RPMI7951 (cell line): Measurements from ENCODE around the gene EXD2. TPM values are rescaled to one million over a fixed set of nuclear protein-coding genes. Genes with fewer than 3 reads are reported as not detected.
A peak's percentile ranks its signal among the peaks of the same experiment; 100 is the strongest.
"Not testable (repeated sequence)": the region's sequence is repeated elsewhere in the genome, so short reads cannot be mapped to it uniquely, and the experiment has no call there.

Experiments used
- DNase-seq: peaks from one replicate; pipeline ENCODE4 v3.0.0-alpha.2; 2012; ENCODE audit warnings: low read depth
- total RNA-seq: library from RNA; depleted of rRNA; stranded (reverse); fragments of >200 nt; shearing (Covaris generic); gene quantifications from 2 replicates; pipeline ENCODE4 v1.2.3, GENCODE V29; 2014; rRNA removed

The EXD2 gene
- total RNA-seq, 1 experiment from 2014 or later = 15.6 TPM

DNA sequence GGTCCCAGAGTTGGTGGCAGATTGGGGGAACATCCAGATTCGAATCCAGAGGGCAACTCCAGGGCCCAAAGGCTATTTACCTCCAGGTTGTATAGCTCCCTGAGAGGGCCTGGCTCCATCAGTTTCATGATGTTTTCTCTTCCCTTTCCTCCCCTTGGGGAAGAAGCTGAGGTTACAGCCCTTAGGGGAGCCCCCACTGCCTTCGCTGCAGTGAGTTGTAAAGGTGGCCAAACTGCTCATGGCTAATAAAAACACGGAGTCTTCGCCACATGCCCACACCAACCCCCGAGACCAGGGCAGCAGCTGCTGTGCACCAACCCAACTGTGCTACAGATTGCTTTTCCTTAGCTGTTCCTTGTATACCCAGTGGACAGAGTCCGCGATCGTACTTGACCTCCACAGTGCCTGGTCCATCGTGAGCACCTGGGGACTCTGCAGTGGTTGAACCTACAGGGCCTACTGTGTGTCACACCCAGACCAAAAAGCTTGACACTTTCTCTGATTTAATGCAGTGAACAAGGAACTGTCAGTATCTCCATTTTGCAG is 89.5 kb downstream of the EXD2 start:
- no peak for DNase-seq

DNA sequence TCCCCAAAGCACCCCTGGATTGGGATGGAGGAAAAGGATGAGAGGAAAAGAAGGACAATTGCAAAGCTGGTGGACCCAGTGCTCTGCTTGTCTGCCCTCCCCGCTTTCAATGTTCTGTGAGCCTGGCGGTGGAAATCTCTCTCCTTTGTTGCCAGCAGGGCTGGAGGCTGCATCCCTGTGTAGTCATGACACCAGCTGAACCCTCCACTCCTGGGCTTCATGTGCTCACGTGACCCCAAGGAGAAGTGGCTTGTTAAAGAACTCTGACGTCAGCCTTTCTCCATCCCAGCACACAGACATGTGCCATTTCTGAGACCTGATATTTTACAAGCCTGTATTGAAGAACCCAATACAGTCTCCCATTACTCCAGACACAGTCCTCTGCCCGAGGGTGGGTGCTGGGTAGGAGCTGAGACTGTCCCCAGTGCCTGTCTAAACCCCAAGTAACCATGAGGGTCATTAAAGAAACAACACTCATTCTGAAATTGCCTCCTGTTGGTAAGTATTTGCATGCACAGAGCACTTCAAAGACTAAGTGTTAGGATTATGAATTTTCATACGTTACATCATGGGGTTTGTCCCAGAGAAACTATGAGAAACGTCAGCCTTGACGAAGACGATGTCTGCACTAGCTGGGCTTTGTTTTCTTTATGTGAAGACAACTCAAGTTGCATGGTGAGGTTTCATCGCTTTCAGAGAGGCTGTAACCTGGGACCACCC is 90.3 kb downstream of the EXD2 start:
- DNase-seq = peak; percentile 26

GRCh38 chr14:69282448-69282847 is 91.2 kb downstream of the EXD2 start:
- no peak for DNase-seq

GRCh38 chr14:69284170-69284569 is 92.9 kb downstream of the EXD2 start:
- no peak for DNase-seq

DNA sequence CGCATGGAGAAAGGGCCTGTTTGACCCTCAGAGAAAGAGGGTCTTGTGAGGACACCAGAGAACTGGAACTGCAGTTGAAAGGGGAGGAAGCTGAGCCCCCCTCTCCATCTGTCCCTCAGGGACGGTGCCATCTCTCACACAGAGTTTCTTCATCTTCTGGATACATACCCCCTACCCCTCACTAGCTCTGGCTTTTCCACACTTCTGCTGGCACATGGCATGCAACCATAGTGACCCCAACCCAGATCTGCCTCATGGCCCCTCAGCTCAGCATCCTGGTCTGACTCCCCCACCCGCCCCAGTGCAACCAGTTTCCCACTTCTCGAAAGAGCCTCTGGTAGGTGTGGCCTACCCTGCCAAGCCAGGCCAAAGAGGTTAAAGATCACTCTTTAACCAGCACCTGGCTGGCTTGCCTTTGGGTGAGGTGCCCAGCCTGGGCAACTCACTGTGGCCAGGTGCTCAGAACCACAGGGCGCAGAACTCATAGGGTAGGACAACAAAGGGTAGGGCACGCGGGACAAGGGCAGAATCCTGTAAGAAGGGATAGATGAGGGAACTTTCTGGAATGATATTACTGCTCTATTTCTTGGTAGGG is 94.5 kb downstream of the EXD2 start:
- no peak for DNase-seq

GRCh38 chr14:69287098-69288010 is 96.1 kb downstream of the EXD2 start:
- DNase-seq = no peak

DNA sequence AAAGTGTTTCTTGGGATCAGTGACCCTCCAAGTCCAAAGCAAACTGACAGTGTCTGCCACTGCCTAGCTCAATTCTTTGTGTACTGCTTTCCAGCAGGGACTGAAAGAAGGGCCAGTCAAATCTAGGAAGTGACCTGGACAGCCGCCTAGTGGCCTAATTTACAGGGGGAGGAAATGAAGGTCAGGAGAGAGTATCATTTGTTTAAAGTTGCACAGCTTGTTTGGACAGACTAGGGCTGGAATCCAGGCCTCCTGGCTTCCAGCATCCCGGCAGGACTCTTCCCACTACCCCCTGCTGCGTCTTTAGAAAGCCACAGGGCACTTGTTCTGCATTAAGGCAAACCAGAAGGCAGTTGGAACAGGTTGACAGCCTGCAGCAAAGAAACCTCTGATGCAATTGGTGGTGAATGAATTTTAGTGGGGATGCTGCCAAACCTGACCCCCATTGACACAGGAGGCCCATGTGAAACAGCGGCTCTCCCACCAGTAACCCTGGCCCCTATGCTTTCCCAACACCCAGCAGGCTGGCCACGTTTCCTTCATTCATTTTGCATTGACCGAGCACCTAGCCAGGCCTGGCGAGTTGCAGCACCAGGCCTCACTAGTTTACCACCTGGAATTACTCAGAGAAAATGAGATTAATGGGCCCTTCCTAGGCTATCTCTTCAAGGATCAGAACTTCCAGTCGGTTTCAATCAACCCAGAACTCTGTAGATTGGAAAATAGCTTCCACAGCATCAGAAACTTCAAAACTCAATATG is 96.9 kb downstream of the EXD2 start:
- peak; percentile 35 for DNase-seq

GRCh38 chr14:69288956-69289705 is 97.8 kb downstream of the EXD2 start:
- no peak for DNase-seq

DNA sequence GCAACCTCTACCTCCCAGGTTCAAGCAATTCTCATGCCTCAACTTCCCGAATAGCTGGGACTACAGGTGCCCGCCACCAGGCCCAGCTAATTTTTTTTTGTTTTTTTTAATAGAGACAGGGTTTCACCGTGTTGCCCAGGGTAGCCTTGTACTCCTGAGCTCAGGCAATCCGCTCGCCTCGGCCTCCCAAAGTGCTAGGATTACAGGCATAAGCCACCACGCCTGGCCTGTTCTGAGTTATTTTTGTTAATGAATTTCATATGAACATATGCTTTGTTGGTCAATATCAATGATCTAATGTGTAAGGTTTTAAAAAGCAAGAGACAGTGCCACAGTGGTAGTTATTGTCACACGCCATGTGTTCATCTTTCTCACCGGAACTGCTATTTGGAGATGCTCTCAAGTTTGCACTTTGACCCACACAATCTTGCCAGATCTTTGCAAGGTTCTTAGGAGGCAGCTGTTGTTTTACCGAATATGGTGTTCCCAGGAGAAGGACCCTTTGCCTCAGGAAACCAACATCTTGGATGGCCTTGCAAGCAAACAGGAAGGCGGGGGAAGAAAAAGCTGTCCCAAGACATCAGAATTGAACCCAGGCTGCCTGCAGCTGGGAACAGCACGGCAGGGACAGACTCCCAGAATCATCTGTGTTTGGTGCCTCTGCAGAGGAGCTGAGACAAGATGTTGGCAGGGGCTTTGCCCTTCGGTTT is 98.7 kb downstream of the EXD2 start:
- no peak for DNase-seq

DNA sequence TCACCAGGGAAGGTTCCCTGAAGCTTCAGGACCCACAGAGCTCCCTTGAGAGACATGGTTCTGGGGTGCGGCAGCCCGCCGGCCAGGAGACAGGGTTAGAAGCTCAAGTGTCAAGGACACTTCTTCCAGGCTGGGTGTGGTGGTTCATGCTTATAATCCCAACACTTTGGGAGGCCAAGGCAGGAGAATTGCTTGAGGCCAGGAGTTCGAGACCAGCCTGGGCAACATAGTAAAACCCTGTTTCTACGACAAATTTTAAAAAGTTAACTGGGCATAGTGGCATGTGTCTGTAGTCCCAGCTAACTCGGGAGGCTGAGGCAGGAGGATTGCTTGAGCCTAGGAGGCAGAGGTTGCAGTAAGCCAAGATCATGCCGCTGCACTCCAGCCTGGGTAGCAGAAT is 99.6 kb downstream of the EXD2 start:
- not testable (repeated sequence) for DNase-seq

DNA sequence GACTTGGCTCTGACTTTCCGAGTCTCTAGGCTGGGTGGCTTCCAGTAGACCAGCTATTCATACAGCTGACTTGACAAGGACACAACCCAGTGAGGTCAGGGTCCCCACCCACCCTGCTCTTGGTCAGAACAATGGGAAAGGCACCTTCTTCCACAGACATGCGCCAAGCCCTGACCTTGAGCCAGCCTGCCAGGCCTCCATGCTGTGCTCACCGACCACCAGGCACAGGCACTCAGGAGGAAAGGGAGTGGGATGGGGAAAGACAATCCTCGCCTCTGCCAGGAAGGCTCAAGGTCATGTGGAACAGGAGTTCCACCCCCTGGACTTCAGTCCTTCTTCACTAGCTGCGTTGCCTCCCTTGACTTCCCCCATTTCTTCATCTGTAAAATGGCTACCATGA is 100.1 kb downstream of the EXD2 start:
- DNase-seq = no peak

DNA sequence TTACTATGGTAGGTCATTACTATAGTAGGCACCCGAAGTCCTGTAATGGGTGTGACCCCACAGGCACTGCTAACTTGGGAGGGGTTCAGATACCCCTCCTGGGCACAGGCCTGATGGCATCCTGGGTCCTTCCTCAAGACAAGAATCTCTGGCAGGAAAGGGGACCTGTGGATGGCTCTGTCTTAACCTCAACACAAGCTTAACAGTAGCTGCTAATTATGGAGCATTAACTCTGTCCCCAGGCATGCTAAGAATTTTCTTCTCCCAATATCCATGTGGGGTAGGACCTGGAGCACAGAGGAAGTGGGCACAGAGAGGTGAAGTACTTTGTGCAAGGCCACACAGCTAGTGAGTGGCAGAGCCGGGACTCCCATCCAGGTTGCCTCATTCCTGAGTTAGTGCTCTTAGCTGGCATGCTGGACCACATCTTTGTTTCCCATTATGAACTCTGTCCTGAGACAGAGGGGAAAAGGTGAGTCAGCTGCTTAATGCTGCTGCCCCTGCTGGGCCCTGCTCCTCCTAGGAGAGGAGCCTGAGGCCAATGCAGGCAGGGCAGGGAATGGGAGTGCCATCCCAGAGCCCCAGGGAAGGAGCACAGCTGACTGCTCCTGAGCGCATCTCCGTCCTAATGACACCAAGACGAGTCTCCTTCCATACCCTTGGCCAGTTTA is 100.7 kb downstream of the EXD2 start:
- DNase-seq = peak; percentile 35

Other genes starting within 250 kb of the EXD2 start
- gene ACTN1, start 212.2 kb upstream of the EXD2 start, total RNA-seq = 228 and 231 TPM in 2 replicates
- gene DCAF5, start 38.4 kb upstream of the EXD2 start, total RNA-seq = 10.5 and 11.5 TPM in 2 replicates
- gene GALNT16, start 68.7 kb downstream of the EXD2 start, total RNA-seq = 0.10 and 0.12 TPM in 2 replicates
- gene ERH, start 206.8 kb downstream of the EXD2 start, total RNA-seq = 125 and 126 TPM in 2 replicates
- 80.9 and 88.7 TPM in 2 replicates for gene SLC39A9, start 207.2 kb downstream of the EXD2 start, total RNA-seq